ENCODE measurements around the gene NNAT.
"Not testable (repeated sequence)": the region's sequence is repeated elsewhere in the genome, so short reads cannot be mapped to it uniquely, and the experiment has no call there.

NNAT gene

GRCh38 chr20:37542281-37542680 is 21.2 kb downstream of the NNAT start:
- no peak for DNase-seq

GRCh38 chr20:37543828-37544227 is 22.8 kb downstream of the NNAT start:
- no peak for DNase-seq

GRCh38 chr20:37544386-37544785 is 23.3 kb downstream of the NNAT start:
- DNase-seq = no peak

GRCh38 chr20:37545516-37545915 is 24.5 kb downstream of the NNAT start:
- no peak for DNase-seq

GRCh38 chr20:37547912-37548311 is 26.9 kb downstream of the NNAT start:
- DNase-seq = no peak

- not testable (repeated sequence) for DNase-seq
Observed at GRCh38 chr20:37550101-37550920, 29.3 kb downstream of the NNAT start.

GRCh38 chr20:37551660-37552059 is 30.6 kb downstream of the NNAT start:
- DNase-seq = not testable (repeated sequence)

- DNase-seq = no peak
Observed at GRCh38 chr20:37552415-37552814, 31.4 kb downstream of the NNAT start.

GRCh38 chr20:37554721-37555298 is 33.8 kb downstream of the NNAT start:
- DNase-seq = not testable (repeated sequence)

- DNase-seq = no peak
Observed at GRCh38 chr20:37556538-37556937, 35.5 kb downstream of the NNAT start.

- no peak for DNase-seq
Observed at GRCh38 chr20:37558306-37558705, 37.3 kb downstream of the NNAT start.

GRCh38 chr20:37558779-37559178 is 37.7 kb downstream of the NNAT start:
- no peak for DNase-seq

- DNase-seq = no peak
Observed at GRCh38 chr20:37559312-37560027, 38.4 kb downstream of the NNAT start.

GRCh38 chr20:37560629-37561028 is 39.6 kb downstream of the NNAT start:
- DNase-seq = no peak

- DNase-seq = no peak
Observed at GRCh38 chr20:37562695-37563480, 41.8 kb downstream of the NNAT start.

GRCh38 chr20:37564016-37564387 is 43.0 kb downstream of the NNAT start:
- no peak for DNase-seq

GRCh38 chr20:37564388-37565133 is 43.5 kb downstream of the NNAT start:
- peak; percentile 76 for DNase-seq

GRCh38 chr20:37565134-37565811 is 44.2 kb downstream of the NNAT start:
- peak; percentile 65 for DNase-seq

- no peak for DNase-seq
Observed at GRCh38 chr20:37566590-37567330, 45.7 kb downstream of the NNAT start.

GRCh38 chr20:37567331-37567665 is 46.2 kb downstream of the NNAT start:
- DNase-seq = peak; percentile 82

Data from NCI-H1092 treated with DMSO at 0.1 percent for 48 hours (cell line).